PFSK-1 (cell line): ENCODE results near the gene SEC14L5.

Experiments
- POLR2AphosphoS5 ChIP-seq: IDR thresholded peaks from 2 replicates; pipeline ENCODE4 v1.6.1; 2012; ENCODE audit warnings: low read depth, mild to moderate bottlenecking, control low read depth, low read length, moderate library complexity
- SIN3A ChIP-seq: IDR thresholded peaks from 2 replicates; pipeline ENCODE4 v1.6.1; 2012; ENCODE audit warnings: mild to moderate bottlenecking, low read length, moderate library complexity, borderline replicate concordance; ENCODE audit not compliant: insufficient read depth

DNA sequence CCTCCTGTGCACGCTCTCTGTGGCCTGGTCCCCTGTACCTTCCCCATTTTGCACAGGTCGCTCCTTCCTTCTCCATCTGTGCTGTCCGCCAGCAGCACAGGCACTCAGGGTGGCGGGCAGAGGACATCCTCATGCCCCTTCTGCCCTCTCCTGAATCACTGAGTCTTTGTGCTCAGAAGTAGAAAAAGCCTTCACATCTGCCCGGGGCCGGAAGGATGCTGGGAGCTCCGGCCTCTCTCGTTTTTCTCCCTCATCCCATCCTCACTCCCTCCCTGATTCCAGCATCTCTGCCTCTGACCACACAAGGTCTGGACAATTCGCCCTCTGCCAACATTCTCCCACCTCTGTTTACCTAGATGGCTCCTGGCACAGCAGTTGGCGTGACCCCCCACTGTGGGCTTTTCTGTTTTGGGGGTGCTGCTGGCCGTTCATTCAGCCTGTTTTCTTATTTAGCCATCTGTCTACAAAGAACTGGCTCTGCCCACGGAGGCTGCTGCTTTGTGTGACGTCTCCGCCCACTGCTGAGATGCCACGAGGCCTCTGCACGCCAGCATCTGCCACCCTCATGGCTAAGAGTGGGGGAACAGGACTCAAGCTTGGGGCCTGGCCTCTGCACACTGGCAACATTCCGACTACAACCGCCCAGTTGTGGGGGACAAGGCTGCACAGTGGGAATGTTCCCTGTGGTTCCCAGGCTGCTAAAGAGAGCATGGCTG lies 36.7 kb downstream of the SEC14L5 start:
- TF ChIP-seq POLR2AphosphoS5 (no peak), SIN3A (no peak)
